BJ (cell line): ENCODE results near the gene MACF1. TPM values are rescaled to one million over a fixed set of nuclear protein-coding genes. Genes with fewer than 3 reads are reported as not detected.

Source experiments
- CTCF ChIA-PET: fragments of 350-600 bp; formaldehyde crosslinking; extraction: SDS; loops from one replicate; lab custom pipeline; 2021; ENCODE audit warnings: antibody characterized with exemption, inconsistent platforms; lab: Yijun Ruan, JAX
- POLR2A ChIA-PET: fragments of 300-600 bp; sonication (Branson Sonifier 250); formaldehyde crosslinking; extraction: SDS; loops from one replicate; lab custom pipeline; 2021; ENCODE audit warnings: antibody characterized with exemption; lab: Charles Lee
- DNase-seq: peaks from one replicate; pipeline ENCODE4 v3.0.0-alpha.2; 2011; ENCODE audit warnings: low read depth
- H3K27me3 ChIP-seq: 2 replicates; pipeline ENCODE4 v1.6.0; 2011; ENCODE audit warnings: low read length; ENCODE audit not compliant: control insufficient read depth, insufficient read depth
- H3K36me3 ChIP-seq: 2 replicates; pipeline ENCODE4 v1.5.1; 2011; ENCODE audit warnings: low read length; ENCODE audit not compliant: control insufficient read depth, insufficient read depth
- H3K4me3 ChIP-seq: 2 replicates; pipeline ENCODE4 v1.5.1; 2011; ENCODE audit warnings: low read depth, mild to moderate bottlenecking, control low read depth, low read length
- polyA plus RNA-seq: library from polyadenylated mRNA; depleted of rRNA; stranded (reverse); fragments of >200 nt; gene quantifications from 2 replicates; pipeline ENCODE4 v1.2.3, GENCODE V29; 2011
- TF ChIP-seq, protein P1 (sequence below): IDR thresholded peaks from 2 replicates; pipeline ENCODE4 v1.5.1; 2011; ENCODE audit warnings: low read depth, mild to moderate bottlenecking, control low read depth, inconsistent platforms, low read length, moderate library complexity; ENCODE audit not compliant: insufficient read depth

The MACF1 gene
- polyA plus RNA-seq, 1 experiment = 57.3 TPM

DNA sequence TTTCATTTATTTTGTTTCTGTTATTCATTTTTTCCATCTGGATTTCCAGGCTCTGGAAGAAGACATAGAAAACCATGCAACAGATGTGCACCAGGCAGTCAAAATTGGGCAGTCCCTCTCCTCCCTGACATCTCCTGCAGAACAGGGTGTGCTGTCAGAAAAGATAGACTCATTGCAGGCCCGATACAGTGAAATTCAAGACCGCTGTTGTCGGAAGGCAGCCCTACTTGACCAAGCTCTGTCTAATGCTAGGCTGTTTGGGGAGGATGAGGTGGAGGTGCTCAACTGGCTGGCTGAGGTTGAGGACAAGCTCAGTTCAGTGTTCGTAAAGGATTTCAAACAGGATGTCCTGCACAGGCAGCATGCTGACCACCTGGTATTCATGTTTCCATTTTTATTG is 223.4 kb downstream of the MACF1 start:
- Histone ChIP-seq H3K36me3 (peaks cover 21% of the 10 kb centered on the region), H3K27me3 (no peaks in the 10 kb centered on the region), H3K4me3 (no peak overlapping the region)
- ChIA-PET POLR2A (no interaction called here), CTCF (interaction anchor here (1.0 kb wide), 1 partner anchor 329 kb away, joined by 3 read pairs; no protein-coding TSS in a partner anchor)
- TF ChIP-seq, protein P1, sequence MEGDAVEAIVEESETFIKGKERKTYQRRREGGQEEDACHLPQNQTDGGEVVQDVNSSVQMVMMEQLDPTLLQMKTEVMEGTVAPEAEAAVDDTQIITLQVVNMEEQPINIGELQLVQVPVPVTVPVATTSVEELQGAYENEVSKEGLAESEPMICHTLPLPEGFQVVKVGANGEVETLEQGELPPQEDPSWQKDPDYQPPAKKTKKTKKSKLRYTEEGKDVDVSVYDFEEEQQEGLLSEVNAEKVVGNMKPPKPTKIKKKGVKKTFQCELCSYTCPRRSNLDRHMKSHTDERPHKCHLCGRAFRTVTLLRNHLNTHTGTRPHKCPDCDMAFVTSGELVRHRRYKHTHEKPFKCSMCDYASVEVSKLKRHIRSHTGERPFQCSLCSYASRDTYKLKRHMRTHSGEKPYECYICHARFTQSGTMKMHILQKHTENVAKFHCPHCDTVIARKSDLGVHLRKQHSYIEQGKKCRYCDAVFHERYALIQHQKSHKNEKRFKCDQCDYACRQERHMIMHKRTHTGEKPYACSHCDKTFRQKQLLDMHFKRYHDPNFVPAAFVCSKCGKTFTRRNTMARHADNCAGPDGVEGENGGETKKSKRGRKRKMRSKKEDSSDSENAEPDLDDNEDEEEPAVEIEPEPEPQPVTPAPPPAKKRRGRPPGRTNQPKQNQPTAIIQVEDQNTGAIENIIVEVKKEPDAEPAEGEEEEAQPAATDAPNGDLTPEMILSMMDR = no peak
- no peak for DNase-seq

DNA sequence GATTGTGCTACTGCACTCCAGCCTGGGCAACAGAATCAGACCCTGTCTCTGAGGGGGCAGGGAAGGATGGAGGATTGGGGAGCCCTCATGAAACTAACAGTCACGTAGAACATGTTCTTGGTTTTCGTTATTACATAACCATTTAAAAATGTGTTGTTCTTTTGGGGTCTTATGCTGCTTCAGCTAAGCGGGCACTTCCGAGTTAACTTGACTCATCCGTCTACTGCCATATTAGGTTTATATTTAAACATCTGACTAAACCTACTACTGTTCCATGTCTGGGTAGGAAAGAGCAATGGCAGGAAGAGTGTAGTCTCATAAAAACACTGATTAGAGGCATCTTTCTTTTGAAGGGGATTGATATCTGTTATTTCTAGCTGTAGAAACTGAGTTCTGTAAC is 227.4 kb downstream of the MACF1 start:
- Histone ChIP-seq H3K36me3 (peaks cover 26% of the 10 kb centered on the region), H3K27me3 (no peaks in the 10 kb centered on the region), H3K4me3 (no peak overlapping the region)
- ChIA-PET CTCF (interaction anchor here (1.1 kb wide), 1 partner anchor 11 kb away, joined by 4 read pairs; no protein-coding TSS in a partner anchor), POLR2A (no interaction called here)
- DNase-seq = no peak
- TF ChIP-seq, protein P1 = no peak

DNA sequence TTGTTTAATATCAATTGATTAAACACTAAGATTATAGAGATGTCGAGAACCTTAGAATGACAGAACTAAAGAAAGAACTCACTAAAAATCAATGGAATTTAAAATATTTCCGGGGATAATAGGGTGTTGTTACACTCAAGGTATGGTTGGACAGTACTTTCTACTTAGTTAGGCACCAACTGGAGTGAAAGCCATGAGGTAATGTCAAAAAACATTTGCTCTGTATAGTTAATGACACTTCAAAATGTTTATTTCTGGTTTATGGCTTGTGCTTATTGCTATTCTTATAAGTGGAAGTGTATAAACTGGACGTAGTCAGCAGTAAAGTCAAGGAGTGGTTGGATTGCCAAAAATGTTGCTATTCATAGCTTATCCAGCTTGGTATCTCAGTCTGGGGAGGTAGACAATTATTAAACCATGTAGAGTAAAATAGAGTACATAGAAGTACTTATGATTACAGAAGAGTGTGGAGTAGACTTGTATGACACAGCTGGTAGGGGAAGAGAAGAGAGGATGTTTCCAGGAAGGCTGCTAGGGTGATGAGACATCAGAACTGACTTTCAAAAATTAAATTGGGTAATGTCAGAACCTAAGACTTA is 230.4 kb downstream of the MACF1 start:
- no peak for DNase-seq
- TF ChIP-seq, protein P1 = no peak
- H3K4me3 ChIP-seq = no peak overlapping the region
- ChIA-PET POLR2A (no interaction called here), CTCF (interaction anchor here (1.6 kb wide), 1 partner anchor 35 kb away, joined by 3 read pairs; no protein-coding TSS in a partner anchor)
- no peaks in the 10 kb centered on the region for H3K27me3 ChIP-seq
- H3K36me3 ChIP-seq = peaks cover 22% of the 10 kb centered on the region

DNA sequence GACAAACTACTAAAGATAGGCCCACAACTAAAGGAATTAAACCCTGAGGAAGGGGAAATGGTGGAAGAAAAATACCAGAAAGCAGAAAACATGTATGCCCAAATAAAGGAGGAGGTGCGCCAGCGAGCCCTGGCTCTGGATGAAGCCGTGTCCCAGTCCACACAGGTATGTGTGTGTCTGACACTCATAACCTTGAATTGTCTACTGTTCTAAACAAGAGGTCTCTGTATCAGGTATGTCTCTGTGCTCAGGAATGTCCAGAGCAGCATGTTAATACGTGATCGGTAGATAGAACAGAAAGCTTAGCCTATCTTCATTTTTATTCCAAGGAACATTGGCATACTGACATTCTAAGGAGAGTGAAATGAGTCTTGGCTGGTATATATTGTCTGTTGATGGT is 231.1 kb downstream of the MACF1 start:
- no peaks in the 10 kb centered on the region for H3K27me3 ChIP-seq
- TF ChIP-seq, protein P1 = no peak
- no peak overlapping the region for H3K4me3 ChIP-seq
- ChIA-PET CTCF (no interaction called here), POLR2A (no interaction called here)
- H3K36me3 ChIP-seq = peaks cover 25% of the 10 kb centered on the region
- no peak for DNase-seq

DNA sequence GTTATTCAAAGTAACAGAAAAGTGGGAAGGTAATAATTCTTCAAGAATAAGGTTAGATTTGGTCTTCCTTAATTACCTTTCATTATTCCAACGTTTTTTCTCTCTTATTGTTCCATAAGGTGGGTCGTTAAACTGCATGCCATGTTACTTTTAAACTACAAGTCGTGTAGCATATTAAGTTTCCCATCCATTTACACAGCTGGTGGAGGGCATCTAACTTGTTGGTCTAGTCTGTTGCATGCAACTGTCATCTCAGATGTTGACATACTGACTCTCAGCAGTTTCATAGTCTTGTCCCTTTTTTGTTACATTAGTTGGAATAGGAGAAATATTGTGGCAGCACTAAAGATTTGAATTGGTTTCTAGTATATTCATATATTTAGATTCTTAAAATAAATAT is 232.3 kb downstream of the MACF1 start:
- no peak overlapping the region for H3K4me3 ChIP-seq
- POLR2A ChIA-PET = no interaction called here
- H3K27me3 ChIP-seq = no peaks in the 10 kb centered on the region
- DNase-seq = no peak
- CTCF ChIA-PET = interaction anchor here (1.9 kb wide), 1 partner anchor 26 kb away, joined by 7 read pairs; no protein-coding TSS in a partner anchor
- H3K36me3 ChIP-seq = peaks cover 26% of the 10 kb centered on the region
- TF ChIP-seq, protein P1 = no peak
